Neural progenitor cell (in vitro differentiated cells): ENCODE measurements around the gene TFB2M. TPM values are rescaled to one million over a fixed set of nuclear protein-coding genes. Genes with fewer than 3 reads are reported as not detected.
A peak's percentile ranks its signal among the peaks of the same experiment; 100 is the strongest.
"Not testable (repeated sequence)": the region's sequence is repeated elsewhere in the genome, so short reads cannot be mapped to it uniquely, and the experiment has no call there.

ENCODE experiments used
- DNase-seq: peaks from one replicate; pipeline ENCODE4 v3.0.0-alpha.2; 2016; ENCODE audit warnings: low spot score
- H2AFZ ChIP-seq: fragments of 200-600 bp; sonication (generic); replicated peaks from 2 replicates; pipeline ENCODE4 v1.6.1; 2016; ENCODE audit warnings: antibody characterized with exemption
- H3F3A ChIP-seq: fragments of 200-600 bp; sonication (generic); 2 replicates; pipeline ENCODE4 v1.6.1; 2016; ENCODE audit warnings: antibody characterized with exemption, low read depth
- H3K27ac ChIP-seq: fragments of 200-600 bp; sonication (generic); 2 replicates; pipeline ENCODE4 v1.5.1; 2016; ENCODE audit warnings: mild to moderate bottlenecking
- H3K27me3 ChIP-seq: fragments of 200-600 bp; sonication (generic); 2 replicates; pipeline ENCODE4 v1.6.1; 2016; ENCODE audit warnings: mild to moderate bottlenecking, moderate library complexity
- H3K36me3 ChIP-seq: fragments of 200-600 bp; sonication (generic); 2 replicates; pipeline ENCODE4 v1.5.1; 2016
- H3K4me1 ChIP-seq: fragments of 200-600 bp; sonication (generic); 2 replicates; pipeline ENCODE4 v1.6.1; 2016; ENCODE audit warnings: mixed run types
- H3K4me2 ChIP-seq: fragments of 200-600 bp; sonication (generic); 2 replicates; pipeline ENCODE4 v1.6.1; 2016
- H3K4me3 ChIP-seq: fragments of 200-600 bp; sonication (generic); 2 replicates; pipeline ENCODE4 v1.5.1; 2016
- H3K79me2 ChIP-seq: fragments of 200-600 bp; sonication (generic); 2 replicates; pipeline ENCODE4 v1.6.1; 2016; ENCODE audit warnings: low read depth
- H3K9ac ChIP-seq: fragments of 200-600 bp; sonication (generic); 2 replicates; pipeline ENCODE4 v1.6.1; 2016
- H3K9me3 ChIP-seq: fragments of 200-600 bp; sonication (generic); 2 replicates; pipeline ENCODE4 v1.5.1; 2016; ENCODE audit warnings: low read depth
- H4K20me1 ChIP-seq: fragments of 200-600 bp; sonication (generic); 2 replicates; pipeline ENCODE4 v1.6.1; 2016; ENCODE audit warnings: low read depth
- H3K27ac Mint-ChIP-seq: 3 replicates; pipeline ENCODE4 v1.8.0; 2021; ENCODE audit warnings: mixed read lengths
- H3K27me3 Mint-ChIP-seq: 2 replicates; pipeline ENCODE4 v1.8.0; 2022; ENCODE audit warnings: low read depth, mild to moderate bottlenecking, inconsistent platforms, moderate library complexity, mixed read lengths; ENCODE audit not compliant: insufficient read depth
- H3K36me3 Mint-ChIP-seq: 3 replicates; pipeline ENCODE4 v1.8.0; 2021; ENCODE audit warnings: mixed read lengths
- H3K4me1 Mint-ChIP-seq: 3 replicates; pipeline ENCODE4 v1.8.0; 2021; ENCODE audit warnings: mixed read lengths
- H3K4me3 Mint-ChIP-seq: 3 replicates; pipeline ENCODE4 v1.8.0; 2021; ENCODE audit warnings: mild to moderate bottlenecking, moderate library complexity, mixed read lengths
- H3K9me3 Mint-ChIP-seq: 3 replicates; pipeline ENCODE4 v1.8.0; 2020; ENCODE audit warnings: mixed read lengths
- CTCF ChIP-seq: fragments of 200-600 bp; sonication (generic); IDR thresholded peaks from 2 replicates; pipeline ENCODE4 v1.5.1; 2017; ENCODE audit warnings: antibody characterized with exemption, mild to moderate bottlenecking
- EZH2 ChIP-seq: fragments of 200-600 bp; sonication (generic); IDR thresholded peaks from 2 replicates; pipeline ENCODE4 v1.6.1; 2017; ENCODE audit warnings: antibody characterized with exemption, mild to moderate bottlenecking, moderate library complexity
- EZH2phosphoT487 ChIP-seq: fragments of 200-600 bp; sonication (generic); IDR thresholded peaks from 2 replicates; pipeline ENCODE4 v1.6.1; 2017; ENCODE audit warnings: antibody characterized with exemption
- total RNA-seq: library from RNA; depleted of rRNA; stranded (reverse); fragments of >200 nt; gene quantifications from 2 replicates; pipeline ENCODE4 v1.2.3, GENCODE V29; 2015; ENCODE audit warnings: low replicate concordance

Gene TFB2M
- total RNA-seq, 1 donor from 2014 or later: 21.1 TPM

- Histone ChIP-seq H3K27me3 (no peaks in the 10 kb centered on the region), H3K9me3 (no peaks in the 10 kb centered on the region), H3F3A (peaks cover 17% of the 10 kb centered on the region), H3K4me3 (peak overlapping the region; percentile 80), H2AFZ (peak overlapping the region; percentile 74), H3K79me2 (peaks cover 77% of the 10 kb centered on the region), H3K36me3 (peaks cover 5% of the 10 kb centered on the region), H3K4me1 (peaks cover 6% of the 10 kb centered on the region), H3K9ac (peak overlapping the region; percentile 85), H3K27ac (peak overlapping the region; percentile 84), H3K4me2 (peak overlapping the region; percentile 94), H4K20me1 (no peaks in the 10 kb centered on the region)
- H3K4me1 Mint-ChIP-seq: peaks cover 20% of the 10 kb centered on the region
- H3K27ac Mint-ChIP-seq: peak overlapping the region; percentile 66
- peak overlapping the region; percentile 97 for H3K4me3 Mint-ChIP-seq
- H3K27me3 Mint-ChIP-seq: peaks cover 2% of the 10 kb centered on the region
- peak; percentile 85 for DNase-seq
- no peak for TF ChIP-seq CTCF
- TF ChIP-seq EZH2: no peak
- H3K9me3 Mint-ChIP-seq: no peaks in the 10 kb centered on the region
- H3K36me3 Mint-ChIP-seq: no peaks in the 10 kb centered on the region
These were observed 322 bp downstream of the TFB2M start for GRCh38 chr1:246565751-246566127.

- Mint-ChIP-seq H3K4me3 (peak overlapping the region; percentile 97), H3K36me3 (no peaks in the 10 kb centered on the region), H3K27ac (no peak overlapping the region), H3K27me3 (peaks cover 2% of the 10 kb centered on the region), H3K9me3 (no peaks in the 10 kb centered on the region), H3K4me1 (peaks cover 20% of the 10 kb centered on the region)
- Histone ChIP-seq H3K9me3 (no peaks in the 10 kb centered on the region), H3K4me2 (peak overlapping the region; percentile 94), H3K36me3 (peaks cover 5% of the 10 kb centered on the region), H3F3A (peaks cover 17% of the 10 kb centered on the region), H4K20me1 (no peaks in the 10 kb centered on the region), H3K79me2 (peaks cover 71% of the 10 kb centered on the region), H3K27me3 (no peaks in the 10 kb centered on the region), H3K4me1 (peaks cover 6% of the 10 kb centered on the region), H3K27ac (peak overlapping the region; percentile 84), H3K4me3 (peak overlapping the region; percentile 80), H3K9ac (peak overlapping the region; percentile 85), H2AFZ (peak overlapping the region; percentile 74)
- peak; percentile 13 for DNase-seq
- TF ChIP-seq EZH2 (no peak), EZH2phosphoT487 (no peak), CTCF (no peak)
These were observed 966 bp downstream of the TFB2M start for GRCh38 chr1:246564839-246565750.

- H3K4me1 ChIP-seq, H3K9ac ChIP-seq, H3K4me3 ChIP-seq, H3K9me3 Mint-ChIP-seq, H3K27me3 Mint-ChIP-seq, H3K36me3 ChIP-seq, H3K36me3 Mint-ChIP-seq, H3K9me3 ChIP-seq, H4K20me1 ChIP-seq, H3K4me2 ChIP-seq, H3K4me3 Mint-ChIP-seq, H2AFZ ChIP-seq, H3K27me3 ChIP-seq, H3F3A ChIP-seq, H3K27ac ChIP-seq, H3K27ac Mint-ChIP-seq: not testable (repeated sequence)
- peaks cover 40% of the 10 kb centered on the region for H3K79me2 ChIP-seq
- H3K4me1 Mint-ChIP-seq: peaks cover 12% of the 10 kb centered on the region
- peak; percentile 27 for DNase-seq
These were observed 5.2 kb downstream of the TFB2M start for GRCh38 chr1:246560833-246561232.

- H3K9ac ChIP-seq: no peak overlapping the region
- no peak for DNase-seq
- no peak overlapping the region for H3K4me3 ChIP-seq
- no peaks in the 10 kb centered on the region for H3K4me1 ChIP-seq
- no peaks in the 10 kb centered on the region for H3K27me3 ChIP-seq
- H3K79me2 ChIP-seq: peaks cover 25% of the 10 kb centered on the region
- TF ChIP-seq EZH2phosphoT487: no peak
- TF ChIP-seq CTCF: no peak
- no peak for TF ChIP-seq EZH2
- Mint-ChIP-seq H3K36me3 (peaks cover 9% of the 10 kb centered on the region), H3K27me3 (peaks cover 2% of the 10 kb centered on the region), H3K9me3 (no peaks in the 10 kb centered on the region), H3K4me1 (peaks cover 4% of the 10 kb centered on the region), H3K27ac (no peak overlapping the region), H3K4me3 (no peak overlapping the region)
- H3F3A ChIP-seq: no peaks in the 10 kb centered on the region
- no peak overlapping the region for H3K4me2 ChIP-seq
- no peaks in the 10 kb centered on the region for H4K20me1 ChIP-seq
- no peak overlapping the region for H3K27ac ChIP-seq
- no peaks in the 10 kb centered on the region for H3K9me3 ChIP-seq
- H3K36me3 ChIP-seq: peaks cover 5% of the 10 kb centered on the region
- no peak overlapping the region for H2AFZ ChIP-seq
These were observed 6.8 kb downstream of the TFB2M start for GRCh38 chr1:246559310-246559709.
